Neural cell (in vitro differentiated cells): ENCODE measurements around the gene AMZ1. TPM values are rescaled to one million over a fixed set of nuclear protein-coding genes. Genes with fewer than 3 reads are reported as not detected.

Experiments
- H2AFZ ChIP-seq: fragments of 200-600, 300-800 bp; sonication (generic), shearing (Covaris generic); 2 replicates; pipeline ENCODE4 v1.6.0; 2014; ENCODE audit warnings: low read depth, mild to moderate bottlenecking, antibody characterized with exemption, low read length, moderate library complexity
- H3F3A ChIP-seq: fragments of 200-600 bp; shearing (Covaris generic); 2 replicates; pipeline ENCODE4 v1.6.1; 2016; ENCODE audit warnings: mild to moderate bottlenecking, moderate library complexity, mixed read lengths, antibody characterized with exemption, low read length; ENCODE audit not compliant: insufficient read depth, poor library complexity, severe bottlenecking
- H3K27ac ChIP-seq: fragments of 200-600, 300-800 bp; sonication (generic), shearing (Covaris generic); 2 replicates; pipeline ENCODE4 v1.5.1; 2014; ENCODE audit warnings: mild to moderate bottlenecking, low read length, moderate library complexity
- H3K27me3 ChIP-seq: fragments of 300-800, 200-600 bp; sonication (generic), shearing (Covaris generic); 2 replicates; pipeline ENCODE4 v1.6.0; 2014; ENCODE audit warnings: mild to moderate bottlenecking, low read depth, low read length, moderate library complexity; ENCODE audit not compliant: insufficient read depth
- H3K36me3 ChIP-seq: fragments of 300-800, 200-600 bp; sonication (generic), shearing (Covaris generic); 2 replicates; pipeline ENCODE4 v1.5.1; 2014; ENCODE audit warnings: mild to moderate bottlenecking, antibody characterized with exemption, low read length, moderate library complexity; ENCODE audit not compliant: insufficient read depth
- H3K4me2 ChIP-seq: fragments of 300-800, 200-600 bp; sonication (generic), shearing (Covaris generic); 2 replicates; pipeline ENCODE4 v1.6.0; 2014; ENCODE audit warnings: mild to moderate bottlenecking, low read length
- H3K4me3 ChIP-seq: fragments of 300-800, 200-600 bp; sonication (generic), shearing (Covaris generic); 2 replicates; pipeline ENCODE4 v1.5.1; 2014; ENCODE audit warnings: mild to moderate bottlenecking, low read length, moderate library complexity
- H3K79me2 ChIP-seq: fragments of 200-600 bp; shearing (Covaris generic); replicated peaks from 2 replicates; pipeline ENCODE4 v1.6.0; 2014; ENCODE audit warnings: mild to moderate bottlenecking, low read length, moderate library complexity; ENCODE audit not compliant: insufficient read depth
- H3K9ac ChIP-seq: fragments of 300-800, 200-600 bp; sonication (generic), shearing (Covaris generic); 2 replicates; pipeline ENCODE4 v1.6.1; 2016; ENCODE audit warnings: mild to moderate bottlenecking, low read length, mixed read lengths
- H3K9me2 ChIP-seq: fragments of 200-600 bp; shearing (Covaris generic); 2 replicates; pipeline ENCODE4 v1.6.1; 2016; ENCODE audit warnings: mild to moderate bottlenecking, low read length, mixed read lengths; ENCODE audit not compliant: insufficient read depth
- H3K9me3 ChIP-seq: fragments of 200-600, 300-800 bp; sonication (generic), shearing (Covaris generic); 2 replicates; pipeline ENCODE4 v1.6.1; 2016; ENCODE audit warnings: mild to moderate bottlenecking, mixed run types, low read length, moderate library complexity, mixed read lengths
- H4K20me1 ChIP-seq: fragments of 200-600 bp; shearing (Covaris generic); 2 replicates; pipeline ENCODE4 v1.6.1; 2016; ENCODE audit warnings: mild to moderate bottlenecking, mixed run types; ENCODE audit not compliant: insufficient read depth
- EP300 ChIP-seq: fragments of 450-650 bp; conservative IDR thresholded peaks from 2 replicates; pipeline ENCODE4 v1.6.1; 2014; ENCODE audit warnings: antibody characterized with exemption, mild to moderate bottlenecking, moderate library complexity; ENCODE audit not compliant: poor library complexity, severe bottlenecking
- EZH2 ChIP-seq: fragments of 200-600, 300-800 bp; shearing (Covaris generic), sonication (generic); IDR thresholded peaks from 2 replicates; pipeline ENCODE4 v1.6.1; 2014; ENCODE audit warnings: antibody characterized with exemption, low read length, borderline replicate concordance, mild to moderate bottlenecking; ENCODE audit not compliant: insufficient read depth, poor library complexity, severe bottlenecking
- MXI1 ChIP-seq: fragments of 450-650 bp; conservative IDR thresholded peaks from 2 replicates; pipeline ENCODE4 v1.6.1; 2014; ENCODE audit warnings: antibody characterized with exemption, mild to moderate bottlenecking; ENCODE audit not compliant: poor library complexity, severe bottlenecking
- POLR2AphosphoS5 ChIP-seq: IDR thresholded peaks from 2 replicates; pipeline ENCODE4 v1.6.1; 2012
- RAD21 ChIP-seq: fragments of 450-650 bp; conservative IDR thresholded peaks from 2 replicates; pipeline ENCODE4 v1.6.1; 2014; ENCODE audit warnings: antibody characterized with exemption, mild to moderate bottlenecking, moderate library complexity
- SMC3 ChIP-seq: fragments of 450-650 bp; conservative IDR thresholded peaks from 2 replicates; pipeline ENCODE4 v1.6.1; 2014; ENCODE audit warnings: antibody characterized with exemption, mild to moderate bottlenecking, moderate library complexity; ENCODE audit not compliant: poor library complexity
- TAF1 ChIP-seq: IDR thresholded peaks from 2 replicates; pipeline ENCODE4 v1.6.1; 2012; ENCODE audit warnings: low read depth
- polyA plus RNA-seq: library from polyadenylated mRNA; depleted of rRNA; stranded (reverse); fragments of >200 nt; gene quantifications from 2 replicates; pipeline ENCODE4 v1.2.3, GENCODE V29; 2014
- TF ChIP-seq, protein P1 (sequence below): IDR thresholded peaks from 2 replicates; pipeline ENCODE4 v1.6.1; 2012; ENCODE audit warnings: borderline replicate concordance
- TF ChIP-seq, protein P2 (sequence below): fragments of 450-650 bp; IDR thresholded peaks from 2 replicates; pipeline ENCODE4 v1.5.1; 2014; ENCODE audit warnings: antibody characterized with exemption, mild to moderate bottlenecking, moderate library complexity; ENCODE audit not compliant: poor library complexity, severe bottlenecking

AMZ1 gene
- polyA plus RNA-seq, 1 donor from 2014 or later: not detected

DNA sequence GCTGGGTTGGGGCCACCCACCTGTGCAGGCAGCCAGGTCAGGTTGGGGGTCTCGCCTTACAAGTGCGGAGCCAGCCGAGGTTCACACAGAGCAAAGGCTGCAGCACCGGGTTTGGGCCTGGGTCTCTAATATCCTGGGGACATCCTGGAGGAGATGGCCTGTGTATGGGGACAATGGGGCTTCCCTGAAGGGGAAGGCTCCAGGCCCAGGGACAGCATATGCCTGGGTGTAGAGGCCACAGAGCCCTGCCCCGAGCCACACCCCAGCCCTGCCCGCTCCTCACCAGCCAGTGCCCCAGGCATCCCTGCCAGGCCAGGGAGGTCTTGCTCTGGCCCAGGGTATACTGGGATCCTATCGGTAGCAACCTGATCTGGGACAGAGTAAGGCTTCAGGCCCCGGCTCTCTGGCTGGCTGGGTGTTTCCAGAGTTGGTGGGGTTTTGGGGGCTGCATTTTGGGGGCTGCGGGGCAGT, 47.1 kb upstream of the AMZ1 start:
- peaks cover 59% of the 10 kb centered on the region for H4K20me1 ChIP-seq
- no peak overlapping the region for H3K27ac ChIP-seq
- H3K4me3 ChIP-seq: no peak overlapping the region
- H3K9me3 ChIP-seq: no peaks in the 10 kb centered on the region
- H3K27me3 ChIP-seq: no peaks in the 10 kb centered on the region
- no peak overlapping the region for H3K9ac ChIP-seq
- H3K36me3 ChIP-seq: no peaks in the 10 kb centered on the region
- no peak overlapping the region for H3K4me2 ChIP-seq
- peaks cover 61% of the 10 kb centered on the region for H3K79me2 ChIP-seq
- no peak overlapping the region for H2AFZ ChIP-seq
- no peaks in the 10 kb centered on the region for H3F3A ChIP-seq
- H3K9me2 ChIP-seq: no peaks in the 10 kb centered on the region
- TF ChIP-seq TAF1 (no peak), RAD21 (no peak), POLR2AphosphoS5 (no peak), EZH2 (no peak), SMC3 (no peak), EP300 (no peak), MXI1 (no peak)
- TF ChIP-seq, protein P1, sequence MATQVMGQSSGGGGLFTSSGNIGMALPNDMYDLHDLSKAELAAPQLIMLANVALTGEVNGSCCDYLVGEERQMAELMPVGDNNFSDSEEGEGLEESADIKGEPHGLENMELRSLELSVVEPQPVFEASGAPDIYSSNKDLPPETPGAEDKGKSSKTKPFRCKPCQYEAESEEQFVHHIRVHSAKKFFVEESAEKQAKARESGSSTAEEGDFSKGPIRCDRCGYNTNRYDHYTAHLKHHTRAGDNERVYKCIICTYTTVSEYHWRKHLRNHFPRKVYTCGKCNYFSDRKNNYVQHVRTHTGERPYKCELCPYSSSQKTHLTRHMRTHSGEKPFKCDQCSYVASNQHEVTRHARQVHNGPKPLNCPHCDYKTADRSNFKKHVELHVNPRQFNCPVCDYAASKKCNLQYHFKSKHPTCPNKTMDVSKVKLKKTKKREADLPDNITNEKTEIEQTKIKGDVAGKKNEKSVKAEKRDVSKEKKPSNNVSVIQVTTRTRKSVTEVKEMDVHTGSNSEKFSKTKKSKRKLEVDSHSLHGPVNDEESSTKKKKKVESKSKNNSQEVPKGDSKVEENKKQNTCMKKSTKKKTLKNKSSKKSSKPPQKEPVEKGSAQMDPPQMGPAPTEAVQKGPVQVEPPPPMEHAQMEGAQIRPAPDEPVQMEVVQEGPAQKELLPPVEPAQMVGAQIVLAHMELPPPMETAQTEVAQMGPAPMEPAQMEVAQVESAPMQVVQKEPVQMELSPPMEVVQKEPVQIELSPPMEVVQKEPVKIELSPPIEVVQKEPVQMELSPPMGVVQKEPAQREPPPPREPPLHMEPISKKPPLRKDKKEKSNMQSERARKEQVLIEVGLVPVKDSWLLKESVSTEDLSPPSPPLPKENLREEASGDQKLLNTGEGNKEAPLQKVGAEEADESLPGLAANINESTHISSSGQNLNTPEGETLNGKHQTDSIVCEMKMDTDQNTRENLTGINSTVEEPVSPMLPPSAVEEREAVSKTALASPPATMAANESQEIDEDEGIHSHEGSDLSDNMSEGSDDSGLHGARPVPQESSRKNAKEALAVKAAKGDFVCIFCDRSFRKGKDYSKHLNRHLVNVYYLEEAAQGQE: no peak
- TF ChIP-seq, protein P2, sequence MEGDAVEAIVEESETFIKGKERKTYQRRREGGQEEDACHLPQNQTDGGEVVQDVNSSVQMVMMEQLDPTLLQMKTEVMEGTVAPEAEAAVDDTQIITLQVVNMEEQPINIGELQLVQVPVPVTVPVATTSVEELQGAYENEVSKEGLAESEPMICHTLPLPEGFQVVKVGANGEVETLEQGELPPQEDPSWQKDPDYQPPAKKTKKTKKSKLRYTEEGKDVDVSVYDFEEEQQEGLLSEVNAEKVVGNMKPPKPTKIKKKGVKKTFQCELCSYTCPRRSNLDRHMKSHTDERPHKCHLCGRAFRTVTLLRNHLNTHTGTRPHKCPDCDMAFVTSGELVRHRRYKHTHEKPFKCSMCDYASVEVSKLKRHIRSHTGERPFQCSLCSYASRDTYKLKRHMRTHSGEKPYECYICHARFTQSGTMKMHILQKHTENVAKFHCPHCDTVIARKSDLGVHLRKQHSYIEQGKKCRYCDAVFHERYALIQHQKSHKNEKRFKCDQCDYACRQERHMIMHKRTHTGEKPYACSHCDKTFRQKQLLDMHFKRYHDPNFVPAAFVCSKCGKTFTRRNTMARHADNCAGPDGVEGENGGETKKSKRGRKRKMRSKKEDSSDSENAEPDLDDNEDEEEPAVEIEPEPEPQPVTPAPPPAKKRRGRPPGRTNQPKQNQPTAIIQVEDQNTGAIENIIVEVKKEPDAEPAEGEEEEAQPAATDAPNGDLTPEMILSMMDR: no peak

DNA sequence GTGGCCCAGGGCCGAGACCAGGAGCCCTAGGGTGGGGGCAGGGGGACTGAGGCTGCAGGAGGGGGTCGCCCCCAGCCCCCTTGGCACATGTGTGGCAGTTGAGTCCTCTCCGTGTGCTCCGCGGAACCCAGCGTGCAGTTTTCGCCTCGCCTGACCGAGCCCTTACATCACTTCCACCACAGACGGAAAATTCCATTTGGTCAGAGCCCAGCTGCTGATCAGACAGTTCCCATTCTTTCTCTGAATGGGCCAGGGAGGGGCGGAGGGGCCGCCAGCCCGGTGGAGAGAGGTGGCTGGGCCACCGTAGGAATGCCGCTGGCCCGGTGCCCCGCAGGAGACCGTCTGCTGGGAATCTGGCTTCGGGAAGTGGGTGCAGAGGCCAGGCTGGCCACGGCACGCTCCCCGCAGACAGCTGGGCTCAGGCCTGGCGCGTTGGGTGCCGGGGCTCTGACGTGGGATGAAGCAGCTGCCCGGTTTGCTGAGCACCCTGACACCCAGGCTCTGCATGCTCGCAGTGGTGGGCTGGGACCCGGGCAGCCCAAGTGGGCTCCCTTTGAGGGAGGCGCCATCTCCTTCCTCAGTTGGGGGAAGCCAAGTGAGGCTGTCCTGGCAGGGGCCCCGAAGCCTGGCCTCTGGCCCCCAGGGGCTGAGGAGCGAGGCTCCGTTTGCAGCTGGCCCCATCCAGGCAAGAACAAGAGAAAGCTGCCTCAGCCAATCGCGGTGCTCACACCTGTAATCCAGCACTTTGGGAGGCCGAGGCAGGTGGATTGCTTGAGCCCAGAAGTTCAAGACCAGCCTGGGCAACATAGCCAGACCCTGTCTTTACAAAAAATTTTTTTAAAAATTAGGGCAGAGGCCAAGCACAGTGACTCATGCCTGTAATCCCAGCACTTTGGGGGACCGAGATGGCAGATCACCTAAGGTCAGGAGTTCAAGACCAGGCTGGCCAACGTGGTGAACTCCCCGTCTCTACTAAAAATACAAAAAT, 46.3 kb upstream of the AMZ1 start:
- H3K9ac ChIP-seq: no peak overlapping the region
- H3K79me2 ChIP-seq: peaks cover 53% of the 10 kb centered on the region
- TF ChIP-seq, protein P2: no peak
- TF ChIP-seq EP300: no peak
- TF ChIP-seq TAF1: no peak
- H3K27ac ChIP-seq: no peak overlapping the region
- no peaks in the 10 kb centered on the region for H3K9me3 ChIP-seq
- H3F3A ChIP-seq: no peaks in the 10 kb centered on the region
- peaks cover 51% of the 10 kb centered on the region for H4K20me1 ChIP-seq
- H3K4me3 ChIP-seq: no peak overlapping the region
- no peaks in the 10 kb centered on the region for H3K9me2 ChIP-seq
- no peak overlapping the region for H2AFZ ChIP-seq
- no peak overlapping the region for H3K4me2 ChIP-seq
- H3K27me3 ChIP-seq: no peaks in the 10 kb centered on the region
- no peaks in the 10 kb centered on the region for H3K36me3 ChIP-seq
